H1 (cell line): ENCODE measurements around the gene SYTL5. TPM values are rescaled to one million over a fixed set of nuclear protein-coding genes. Genes with fewer than 3 reads are reported as not detected.

Experiments
- CTCF ChIA-PET: fragments of 300-600 bp; sonication (Branson Sonifier 250); formaldehyde crosslinking; loops from one replicate; lab custom pipeline; 2021; ENCODE audit not compliant: partially characterized antibody; lab: Charles Lee
- POLR2A ChIA-PET: fragments of 300-600 bp; sonication (Branson Sonifier 250); formaldehyde crosslinking; loops from one replicate; lab custom pipeline; 2021; ENCODE audit warnings: inconsistent platforms; ENCODE audit not compliant: partially characterized antibody; lab: Charles Lee
- DNase-seq, 2 experiments: peaks; one replicate each; pipeline versions ENCODE4 v3.0.0 to v3.0.0-alpha.2; 2010 to 2022; ENCODE audit warnings: low spot score in 2 of 2, low read depth in 1 of 2, mixed read lengths in 1 of 2
- FAIRE-seq: peaks from 2 replicates; lab custom pipeline; 2011; peaks lifted over from hg19 to GRCh38; lab: Jason Lieb, UNC
- H2AFZ ChIP-seq: 2 replicates; pipeline ENCODE4 v1.8.1; 2012; ENCODE audit warnings: low read length, inconsistent platforms
- H2AK5ac ChIP-seq: 2 replicates; pipeline ENCODE4 v1.6.1; 2013; ENCODE audit warnings: low read depth, low read length
- H2BK120ac ChIP-seq: replicated peaks from 2 replicates; pipeline ENCODE3; 2013; ENCODE audit warnings: low read depth, low read length, inconsistent platforms
- H2BK12ac ChIP-seq: 2 replicates; pipeline ENCODE4 v1.6.1; 2013; ENCODE audit warnings: low read depth, low read length
- H2BK15ac ChIP-seq: 2 replicates; pipeline ENCODE4 v1.6.1; 2013; ENCODE audit warnings: low read length
- H2BK20ac ChIP-seq: 2 replicates; pipeline ENCODE4 v1.6.1; 2013; ENCODE audit warnings: low read length
- H2BK5ac ChIP-seq: 2 replicates; pipeline ENCODE4 v1.6.1; 2013; ENCODE audit warnings: low read depth, low read length
- H3K14ac ChIP-seq: 2 replicates; pipeline ENCODE4 v1.6.1; 2013; ENCODE audit warnings: inconsistent platforms; ENCODE audit not compliant: insufficient read length
- H3K18ac ChIP-seq: 2 replicates; pipeline ENCODE4 v1.6.1; 2013; ENCODE audit warnings: low read length; ENCODE audit errors: extremely low read depth
- H3K23ac ChIP-seq: 2 replicates; pipeline ENCODE4 v1.6.1; 2013; ENCODE audit warnings: inconsistent platforms; ENCODE audit not compliant: insufficient read length
- H3K23me2 ChIP-seq: 2 replicates; pipeline ENCODE4 v1.6.1; 2013; ENCODE audit warnings: low read depth, low read length
- H3K27ac ChIP-seq: 2 replicates; pipeline ENCODE4 v1.6.1; 2011; ENCODE audit warnings: low read depth, low read length, inconsistent platforms
- H3K27me3 ChIP-seq, 4 experiments: replicated peaks in 1 of 4; 1 replicate in 1 of 4; 2 replicates in 3 of 4; pipeline versions ENCODE4 v1.6.1 to v1.8.1; 2011 to 2013; ENCODE audit warnings: low read length in 3 of 4, mild to moderate bottlenecking in 3 of 4, inconsistent platforms in 2 of 4, mixed read lengths in 2 of 4, moderate library complexity in 1 of 4; ENCODE audit not compliant: control insufficient read depth in 3 of 4, insufficient read depth in 3 of 4; ENCODE audit errors: extremely low read depth in 1 of 4
- H3K36me3 ChIP-seq, 4 experiments: 2 replicates each; pipeline versions ENCODE4 v1.6.1 to v1.8.1; 2011 to 2013; ENCODE audit warnings: mild to moderate bottlenecking in 4 of 4, low read length in 3 of 4, moderate library complexity in 2 of 4, control low read depth in 1 of 4, inconsistent platforms in 1 of 4; ENCODE audit not compliant: insufficient read depth in 4 of 4, control insufficient read depth in 2 of 4
- H3K4ac ChIP-seq: replicated peaks from 2 replicates; pipeline ENCODE3; 2013; ENCODE audit warnings: low read length, low read depth, mixed read lengths, inconsistent platforms; ENCODE audit not compliant: insufficient read length
- H3K4me1 ChIP-seq, 4 experiments: replicated peaks in 1 of 4; 1 replicate in 1 of 4; 2 replicates in 3 of 4; pipeline versions ENCODE4 v1.6.1 to v1.8.1; 2011 to 2013; ENCODE audit warnings: low read length in 3 of 4, inconsistent platforms in 2 of 4, mixed read lengths in 1 of 4; ENCODE audit not compliant: insufficient read depth in 4 of 4, control insufficient read depth in 3 of 4
- H3K4me2 ChIP-seq, 2 experiments: 2 replicates each; pipeline versions ENCODE4 v1.6.1 to v1.8.1; 2011 to 2013; ENCODE audit warnings: low read depth in 2 of 2, low read length in 2 of 2, control low read depth in 1 of 2, inconsistent platforms in 1 of 2, mild to moderate bottlenecking in 1 of 2; ENCODE audit not compliant: insufficient read depth in 1 of 2
- H3K4me3 ChIP-seq, 4 experiments: fragments of 200-600, 300-600 bp in 1 of 4; sonication (generic), shearing (Covaris generic), sonication (Bioruptor Twin) in 1 of 4; 2 replicates each; pipeline versions ENCODE4 v1.5.1 to v1.8.1; 2011 to 2016; ENCODE audit warnings: low read length in 4 of 4, low read depth in 3 of 4, control low read depth in 2 of 4, inconsistent platforms in 2 of 4, mild to moderate bottlenecking in 2 of 4, mixed read lengths in 1 of 4, moderate library complexity in 1 of 4; ENCODE audit not compliant: insufficient read depth in 2 of 4; ENCODE audit errors: extremely low read depth in 1 of 4
- H3K56ac ChIP-seq: replicated peaks from 2 replicates; pipeline ENCODE3; 2013; ENCODE audit warnings: low read depth, mild to moderate bottlenecking, mixed read lengths, low read length, inconsistent platforms; ENCODE audit not compliant: insufficient read length
- H3K79me1 ChIP-seq: 2 replicates; pipeline ENCODE4 v1.6.1; 2013; ENCODE audit warnings: low read depth, low read length, control low read depth
- H3K79me2 ChIP-seq, 2 experiments: 2 replicates each; pipeline versions ENCODE4 v1.6.1 to v1.8.1; 2012 to 2013; ENCODE audit warnings: low read length in 2 of 2, mild to moderate bottlenecking in 2 of 2, inconsistent platforms in 1 of 2; ENCODE audit not compliant: insufficient read depth in 2 of 2, control insufficient read depth in 1 of 2
- H3K9ac ChIP-seq, 4 experiments: replicated peaks in 1 of 4; 1 replicate in 1 of 4; 2 replicates in 3 of 4; pipeline versions ENCODE4 v1.6.1 to v1.8.1; 2011 to 2013; ENCODE audit warnings: low read depth in 3 of 4, low read length in 3 of 4, control low read depth in 2 of 4, mild to moderate bottlenecking in 2 of 4, moderate library complexity in 2 of 4, inconsistent platforms in 1 of 4; ENCODE audit errors: extremely low read depth in 1 of 4
- H3K9me3 ChIP-seq, 2 experiments: 2 replicates each; pipeline versions ENCODE4 v1.6.1 to v1.8.1; 2012 to 2013; ENCODE audit warnings: mild to moderate bottlenecking in 2 of 2, moderate library complexity in 2 of 2, control low read depth in 1 of 2, inconsistent platforms in 1 of 2, low read depth in 1 of 2, low read length in 1 of 2, mixed read lengths in 1 of 2; ENCODE audit not compliant: insufficient read depth in 2 of 2
- H4K20me1 ChIP-seq, 2 experiments: replicated peaks in 1 of 2; 2 replicates each; pipeline versions ENCODE3 to v1.8.1; 2011 to 2013; ENCODE audit warnings: inconsistent platforms in 2 of 2, low read length in 2 of 2, mild to moderate bottlenecking in 1 of 2; ENCODE audit not compliant: insufficient read depth in 2 of 2, control insufficient read depth in 1 of 2
- H4K5ac ChIP-seq: 2 replicates; pipeline ENCODE4 v1.6.1; 2013; ENCODE audit warnings: low read length, low read depth, mixed read lengths, inconsistent platforms; ENCODE audit not compliant: insufficient read length
- H4K8ac ChIP-seq: 2 replicates; pipeline ENCODE4 v1.8.0; 2013; ENCODE audit warnings: mild to moderate bottlenecking, moderate library complexity, low read length, inconsistent platforms; ENCODE audit not compliant: insufficient read depth; ENCODE audit errors: extremely low read depth
- H4K91ac ChIP-seq: replicated peaks from 2 replicates; pipeline ENCODE3; 2013; ENCODE audit warnings: low read length, mixed read lengths, inconsistent platforms; ENCODE audit not compliant: insufficient read length
- BACH1 ChIP-seq: IDR thresholded peaks from 2 replicates; pipeline ENCODE4 v1.6.1; 2012; ENCODE audit warnings: low read length, improper control_type of control experiment
- SIX5 ChIP-seq: IDR thresholded peaks from 2 replicates; pipeline ENCODE4 v1.6.1; 2011; ENCODE audit warnings: mild to moderate bottlenecking, low read depth, low read length
- WGBS, 2 experiments: shearing (Covaris generic) in 1 of 2; methylation state at CpG; one replicate each; pipeline versions ENCODE4 v1.1.6 to v1.1.7; 2013 to 2015; ENCODE audit warnings: low lambda C conversion rate in 2 of 2, mixed read lengths in 2 of 2, inconsistent platforms in 1 of 2, low coverage in 1 of 2, missing lambda C conversion rate in 1 of 2; ENCODE audit not compliant: insufficient replicate concordance in 2 of 2, insufficient coverage in 1 of 2, insufficient read length in 1 of 2; ENCODE audit errors: extremely low coverage in 1 of 2, missing lambda C conversion rate in 1 of 2; 5-methylcytosine and 5-hydroxymethylcytosine counted together
- polyA plus RNA-seq, 7 experiments: library from polyadenylated mRNA; depleted of rRNA in 3 of 7; stranded (reverse) in 5 of 7; unstranded in 2 of 7; fragments of >200 nt in 5 of 7; fragments of 200-250 nt in 2 of 7; gene quantifications; 1 replicate in 5 of 7; 2 replicates in 1 of 7; 4 replicates in 1 of 7; pipeline versions ENCODE4 v1.2.1 to v1.2.3, GENCODE V29; 2011 to 2013; ENCODE audit warnings: missing spikeins in 2 of 7, mixed read lengths in 2 of 7
- total RNA-seq: library from RNA; stranded (reverse); fragmentation: NEBNext Ultra II Directional; extraction: Animal tissue kit (Norgen Biotek cat#: 25700); gene quantifications from 2 replicates; pipeline ENCODE4 v1.2.1, GENCODE V29; 2021
- TF ChIP-seq, protein P1 (sequence below): IDR thresholded peaks from 2 replicates; pipeline ENCODE4 v1.6.1; 2011; ENCODE audit warnings: low read length, improper control_type of control experiment

The SYTL5 gene
- total and polyA plus RNA-seq, 2 of the 8 experiments (the other 6 are each of a cell fraction or from before 2014, with no cell fraction given): 0.15 to 0.52 TPM

DNA sequence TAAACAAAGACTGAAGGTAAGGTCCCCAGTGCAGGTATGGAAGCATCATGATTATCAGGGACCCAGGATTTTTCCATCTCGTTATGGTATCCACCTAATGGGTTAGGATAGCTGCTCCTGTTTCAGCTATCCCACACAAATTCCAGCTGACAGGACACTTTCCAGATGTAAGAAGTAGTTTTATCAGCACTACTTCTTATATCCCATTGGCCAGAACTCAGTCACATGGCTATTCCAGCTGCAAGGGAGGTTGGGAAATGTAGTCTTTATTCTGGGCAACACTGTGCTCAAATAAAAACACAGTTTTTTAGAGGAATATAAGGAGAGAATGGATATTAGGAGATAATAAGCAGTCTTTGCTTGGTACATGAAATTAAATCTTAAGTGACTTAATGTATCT is 117.6 kb downstream of the SYTL5 start:
- FAIRE-seq: peak; percentile 84
- Histone ChIP-seq H2AK5ac (no peak overlapping the region), H2BK5ac (no peak overlapping the region), H3K79me2 (no peaks in the 10 kb centered on the region), H3K56ac (no peak overlapping the region), H4K91ac (no peak overlapping the region), H2BK120ac (no peak overlapping the region), H3K18ac (no peak overlapping the region), H2BK20ac (no peak overlapping the region), H3K79me1 (no peaks in the 10 kb centered on the region), H4K8ac (no peak overlapping the region), H4K20me1 (no peaks in the 10 kb centered on the region), H3K27ac (no peak overlapping the region), H3K4me2 (no peak overlapping the region), H3K23ac (no peak overlapping the region), H3K14ac (no peak overlapping the region), H2AFZ (no peak overlapping the region), H3K36me3 (no peaks in the 10 kb centered on the region), H3K9ac (no peak overlapping the region), H2BK15ac (no peak overlapping the region), H3K27me3 (no peaks in the 10 kb centered on the region), H3K4me1 (no peaks in the 10 kb centered on the region), H3K9me3 (no peaks in the 10 kb centered on the region), H4K5ac (no peak overlapping the region), H3K23me2 (no peaks in the 10 kb centered on the region), H3K4me3 (no peak overlapping the region), H3K4ac (no peak overlapping the region), H2BK12ac (no peak overlapping the region)
- 86% methylated on average over 1 of the region's 1 CpG; no CpG with 5 or more reads in 1 of the 2 experiments for WGBS, 2 experiments
- TF ChIP-seq SIX5: peak; percentile 43; the same call in 1 of the 2 replicates
- TF ChIP-seq, protein P1, sequence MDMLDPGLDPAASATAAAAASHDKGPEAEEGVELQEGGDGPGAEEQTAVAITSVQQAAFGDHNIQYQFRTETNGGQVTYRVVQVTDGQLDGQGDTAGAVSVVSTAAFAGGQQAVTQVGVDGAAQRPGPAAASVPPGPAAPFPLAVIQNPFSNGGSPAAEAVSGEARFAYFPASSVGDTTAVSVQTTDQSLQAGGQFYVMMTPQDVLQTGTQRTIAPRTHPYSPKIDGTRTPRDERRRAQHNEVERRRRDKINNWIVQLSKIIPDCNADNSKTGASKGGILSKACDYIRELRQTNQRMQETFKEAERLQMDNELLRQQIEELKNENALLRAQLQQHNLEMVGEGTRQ: peak; percentile 56
- TF ChIP-seq BACH1: no peak
- CTCF ChIA-PET: interaction anchor here (1.0 kb wide), 1 partner anchor 18 kb away, joined by 4 read pairs; no protein-coding TSS in a partner anchor
- no peak for DNase-seq
- POLR2A ChIA-PET: no interaction called here
